Sigmoid colon (tissue), 4 donors: Measurements from ENCODE around the gene DIS3L2.

Source experiments
- CTCF ChIP-seq, 4 experiments: fragments of 450-650 bp in 3 of 4; fragments of 200-600 bp in 1 of 4; IDR thresholded peaks; one replicate each; pipeline ENCODE4 v1.5.1; 2016 to 2019; ENCODE audit warnings: antibody characterized with exemption in 4 of 4, mild to moderate bottlenecking in 3 of 4, moderate library complexity in 2 of 4
- POLR2A ChIP-seq, 2 donors: fragments of 450-650 bp; IDR thresholded peaks; one replicate each; pipeline ENCODE4 v1.6.1; 2016; ENCODE audit warnings: antibody characterized with exemption in 2 of 2, mild to moderate bottlenecking in 2 of 2, moderate library complexity in 2 of 2
- POLR2AphosphoS5 ChIP-seq, 4 donors: sonication (generic); formaldehyde crosslinking; IDR thresholded peaks; one replicate each; pipeline ENCODE4 v1.6.1; 2017; ENCODE audit warnings: antibody characterized with exemption in 4 of 4

- TF ChIP-seq CTCF (IDR thresholded peaks at IDR 0.05) (no peak), POLR2AphosphoS5 (IDR thresholded peaks at IDR 0.05) (no peak), POLR2A (IDR thresholded peaks at IDR 0.05) (no peak)
Observed at GRCh38 chr2:232043966-232044365, 82.5 kb downstream of the DIS3L2 start.
